ENCODE data around the gene MAP4.

DNA sequence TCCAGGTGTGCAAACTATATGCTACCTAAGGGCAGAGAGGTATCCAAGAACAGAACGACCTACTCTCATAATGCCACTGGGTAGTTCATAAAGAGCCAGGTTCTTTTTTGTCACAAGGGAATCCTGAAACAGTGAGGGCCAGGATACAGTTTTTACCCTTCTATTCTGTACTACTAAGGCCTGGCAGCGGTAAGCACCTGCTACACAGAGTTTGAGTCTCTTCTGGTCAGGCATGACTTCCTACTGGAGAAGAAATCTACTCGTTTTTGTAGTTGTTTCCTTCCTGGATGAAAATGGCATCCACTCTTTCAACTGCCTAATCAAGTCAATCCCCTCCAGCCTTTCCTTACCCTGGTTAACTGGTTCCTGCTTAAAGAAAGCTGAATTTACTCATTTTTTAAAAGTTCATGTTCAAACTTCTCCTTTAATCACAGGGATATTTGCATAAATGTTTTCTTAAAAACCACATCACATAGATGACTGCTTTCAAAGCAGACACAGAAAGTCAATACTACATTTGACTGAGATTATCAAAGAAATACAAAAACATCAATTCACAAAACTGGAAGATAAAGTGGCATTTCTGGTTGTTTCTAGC, 40.0 kb downstream of the MAP4 start:
- TF ChIP-seq, protein P1, sequence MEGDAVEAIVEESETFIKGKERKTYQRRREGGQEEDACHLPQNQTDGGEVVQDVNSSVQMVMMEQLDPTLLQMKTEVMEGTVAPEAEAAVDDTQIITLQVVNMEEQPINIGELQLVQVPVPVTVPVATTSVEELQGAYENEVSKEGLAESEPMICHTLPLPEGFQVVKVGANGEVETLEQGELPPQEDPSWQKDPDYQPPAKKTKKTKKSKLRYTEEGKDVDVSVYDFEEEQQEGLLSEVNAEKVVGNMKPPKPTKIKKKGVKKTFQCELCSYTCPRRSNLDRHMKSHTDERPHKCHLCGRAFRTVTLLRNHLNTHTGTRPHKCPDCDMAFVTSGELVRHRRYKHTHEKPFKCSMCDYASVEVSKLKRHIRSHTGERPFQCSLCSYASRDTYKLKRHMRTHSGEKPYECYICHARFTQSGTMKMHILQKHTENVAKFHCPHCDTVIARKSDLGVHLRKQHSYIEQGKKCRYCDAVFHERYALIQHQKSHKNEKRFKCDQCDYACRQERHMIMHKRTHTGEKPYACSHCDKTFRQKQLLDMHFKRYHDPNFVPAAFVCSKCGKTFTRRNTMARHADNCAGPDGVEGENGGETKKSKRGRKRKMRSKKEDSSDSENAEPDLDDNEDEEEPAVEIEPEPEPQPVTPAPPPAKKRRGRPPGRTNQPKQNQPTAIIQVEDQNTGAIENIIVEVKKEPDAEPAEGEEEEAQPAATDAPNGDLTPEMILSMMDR (IDR thresholded peaks at IDR 0.05; ENCODE audit: poor library complexity, severe bottlenecking) = no peak
- TF ChIP-seq POLR2AphosphoS5 (IDR thresholded peaks at IDR 0.05) = no peak
- TF ChIP-seq EZH2 (IDR thresholded peaks at IDR 0.05; ENCODE audit: borderline replicate concordance, insufficient read depth, low read length, poor library complexity, severe bottlenecking) = no peak
- TF ChIP-seq, protein P2, sequence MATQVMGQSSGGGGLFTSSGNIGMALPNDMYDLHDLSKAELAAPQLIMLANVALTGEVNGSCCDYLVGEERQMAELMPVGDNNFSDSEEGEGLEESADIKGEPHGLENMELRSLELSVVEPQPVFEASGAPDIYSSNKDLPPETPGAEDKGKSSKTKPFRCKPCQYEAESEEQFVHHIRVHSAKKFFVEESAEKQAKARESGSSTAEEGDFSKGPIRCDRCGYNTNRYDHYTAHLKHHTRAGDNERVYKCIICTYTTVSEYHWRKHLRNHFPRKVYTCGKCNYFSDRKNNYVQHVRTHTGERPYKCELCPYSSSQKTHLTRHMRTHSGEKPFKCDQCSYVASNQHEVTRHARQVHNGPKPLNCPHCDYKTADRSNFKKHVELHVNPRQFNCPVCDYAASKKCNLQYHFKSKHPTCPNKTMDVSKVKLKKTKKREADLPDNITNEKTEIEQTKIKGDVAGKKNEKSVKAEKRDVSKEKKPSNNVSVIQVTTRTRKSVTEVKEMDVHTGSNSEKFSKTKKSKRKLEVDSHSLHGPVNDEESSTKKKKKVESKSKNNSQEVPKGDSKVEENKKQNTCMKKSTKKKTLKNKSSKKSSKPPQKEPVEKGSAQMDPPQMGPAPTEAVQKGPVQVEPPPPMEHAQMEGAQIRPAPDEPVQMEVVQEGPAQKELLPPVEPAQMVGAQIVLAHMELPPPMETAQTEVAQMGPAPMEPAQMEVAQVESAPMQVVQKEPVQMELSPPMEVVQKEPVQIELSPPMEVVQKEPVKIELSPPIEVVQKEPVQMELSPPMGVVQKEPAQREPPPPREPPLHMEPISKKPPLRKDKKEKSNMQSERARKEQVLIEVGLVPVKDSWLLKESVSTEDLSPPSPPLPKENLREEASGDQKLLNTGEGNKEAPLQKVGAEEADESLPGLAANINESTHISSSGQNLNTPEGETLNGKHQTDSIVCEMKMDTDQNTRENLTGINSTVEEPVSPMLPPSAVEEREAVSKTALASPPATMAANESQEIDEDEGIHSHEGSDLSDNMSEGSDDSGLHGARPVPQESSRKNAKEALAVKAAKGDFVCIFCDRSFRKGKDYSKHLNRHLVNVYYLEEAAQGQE (IDR thresholded peaks at IDR 0.05; ENCODE audit: borderline replicate concordance) = no peak
